HepG2 (cell line): Measurements from ENCODE around the gene PXMP2. TPM values are rescaled to one million over a fixed set of nuclear protein-coding genes. Genes with fewer than 3 reads are reported as not detected.

Experiments used
- CAMTA2 ChIP-seq: sonication (generic); formaldehyde crosslinking; IDR thresholded peaks from 2 replicates; pipeline ENCODE4 v1.4.0; 2020; ENCODE audit warnings: mild to moderate bottlenecking, missing genetic modification reagents, borderline replicate concordance
- ZBTB40 ChIP-seq, 2 experiments: fragments of 450-650 bp in 1 of 2; sonication (generic) in 1 of 2; formaldehyde crosslinking in 1 of 2; IDR thresholded peaks; 2 replicates each; pipeline versions ENCODE4 v1.6.1 to v1.8.0; 2016 to 2022; ENCODE audit warnings: antibody characterized with exemption in 1 of 2, mild to moderate bottlenecking in 1 of 2, missing genetic modification reagents in 1 of 2
- ZFAT ChIP-seq: sonication (generic); formaldehyde crosslinking; conservative IDR thresholded peaks from 2 replicates; pipeline ENCODE4 v1.8.1; 2023; ENCODE audit warnings: missing genetic modification reagents, inconsistent platforms
- ZFP90 ChIP-seq: sonication (generic); formaldehyde crosslinking; IDR thresholded peaks from 2 replicates; pipeline ENCODE4 v1.8.0; 2022; ENCODE audit warnings: missing genetic modification reagents, mild to moderate bottlenecking, inconsistent platforms, borderline replicate concordance
- ZGPAT ChIP-seq: IDR thresholded peaks from 2 replicates; pipeline ENCODE4 v1.6.1; 2016; ENCODE audit warnings: mild to moderate bottlenecking
- ZNF12 ChIP-seq: sonication (generic); formaldehyde crosslinking; IDR thresholded peaks from 2 replicates; pipeline ENCODE4 v1.5.0; 2020; ENCODE audit warnings: missing genetic modification reagents
- ZNF17 ChIP-seq: sonication (generic); formaldehyde crosslinking; IDR thresholded peaks from 2 replicates; pipeline ENCODE4 v1.5.0; 2020; ENCODE audit warnings: mild to moderate bottlenecking, missing genetic modification reagents
- ZNF446 ChIP-seq: sonication (generic); formaldehyde crosslinking; IDR thresholded peaks from 2 replicates; pipeline ENCODE4 v1.5.0; 2020; ENCODE audit warnings: mild to moderate bottlenecking, missing genetic modification reagents
- polyA plus RNA-seq, 8 experiments: library from polyadenylated mRNA; depleted of rRNA in 3 of 8; stranded (reverse) in 7 of 8; unstranded in 1 of 8; fragments of >200 nt; fragmentation: Illumina TruSeq in 4 of 8; extraction: Trizol in 4 of 8; gene quantifications; 2 replicates each; pipeline versions ENCODE4 v1.2.1 to v1.2.3, GENCODE V29; 2011 to 2016; ENCODE audit warnings: low read depth in 4 of 8, missing spikeins in 1 of 8, mixed read lengths in 1 of 8; ENCODE audit not compliant: insufficient read depth in 1 of 8
- total RNA-seq, 5 experiments: library from RNA; depleted of rRNA; stranded (reverse); fragments of >200 nt; fragmentation: Illumina TruSeq; extraction: Trizol; gene quantifications; 2 replicates each; pipeline ENCODE4 v1.2.3, GENCODE V29; 2016; ENCODE audit warnings: low read depth in 1 of 5

Gene PXMP2
- total and polyA plus RNA-seq, 2 of the 13 experiments (the other 11 are each of a cell fraction or from before 2014, with no cell fraction given) = 25.5 to 42.9 TPM

- TF ChIP-seq ZBTB40 (IDR thresholded peaks at IDR 0.05) (no peak), ZBTB40 (CRISPR knock-in tag; IDR thresholded peaks at IDR 0.05) (no peak), ZNF446 (no peak), ZNF12 (CRISPR knock-in tag) (no peak), ZFP90 (CRISPR knock-in tag) (no peak), ZNF17 (CRISPR knock-in tag) (no peak), ZGPAT (CRISPR knock-in tag) (no peak), CAMTA2 (CRISPR knock-in tag) (no peak), ZFAT (CRISPR knock-in tag) (no peak)
These were observed 52.9 kb downstream of the PXMP2 start (continued) for GRCh38 chr12:132740313-132740646.
